NCI-H187 (cell line): Measurements from ENCODE around the gene ZIC3.
"Not testable (repeated sequence)": the region's sequence is repeated elsewhere in the genome, so short reads cannot be mapped to it uniquely, and the experiment has no call there.

ENCODE experiments used
- DNase-seq, 2 experiments: peaks; one replicate each; lab custom pipeline; 2025; lab: John Stamatoyannopoulos, UW

The ZIC3 gene

GRCh38 chrX:137565921-137566745 lies at the start of gene ZIC3:
ZIC3 (plus strand) TSS chrX:137566127; CDS start chrX:137566692, 565 bp downstream.
- DNase-seq: no peak

GRCh38 chrX:137519459-137519858 lies 46.5 kb upstream of the ZIC3 start:
- no peak for DNase-seq

GRCh38 chrX:137545711-137546651 lies 19.9 kb upstream of the ZIC3 start:
- DNase-seq: no peak

- no peak for DNase-seq
Observed at GRCh38 chrX:137547291-137547690, 18.6 kb upstream of the ZIC3 start.

- no peak for DNase-seq
Observed at GRCh38 chrX:137548261-137548660, 17.7 kb upstream of the ZIC3 start.

GRCh38 chrX:137549073-137549472 lies 16.9 kb upstream of the ZIC3 start:
- DNase-seq: no peak

GRCh38 chrX:137549851-137550664 lies 15.9 kb upstream of the ZIC3 start:
- DNase-seq: no peak

GRCh38 chrX:137550665-137551261 lies 15.2 kb upstream of the ZIC3 start:
- DNase-seq: no peak

- not testable (repeated sequence) for DNase-seq
Observed at GRCh38 chrX:137552098-137552497, 13.8 kb upstream of the ZIC3 start.

GRCh38 chrX:137562096-137562495 lies 3.8 kb upstream of the ZIC3 start:
- DNase-seq: no peak

- DNase-seq: no peak
Observed at GRCh38 chrX:137563681-137564651, 2.0 kb upstream of the ZIC3 start.

- no peak for DNase-seq
Observed at GRCh38 chrX:137565318-137565904, 516 bp upstream of the ZIC3 start.

- DNase-seq: no peak
Observed at GRCh38 chrX:137566746-137567679, 1.1 kb downstream of the ZIC3 start.

- no peak for DNase-seq
Observed at GRCh38 chrX:137567682-137568232, 1.8 kb downstream of the ZIC3 start.

- no peak for DNase-seq
Observed at GRCh38 chrX:137568741-137569469, 3.0 kb downstream of the ZIC3 start.

GRCh38 chrX:137569470-137569891 lies 3.6 kb downstream of the ZIC3 start:
- no peak for DNase-seq

GRCh38 chrX:137573324-137574101 lies 7.6 kb downstream of the ZIC3 start:
- DNase-seq: no peak
